Sigmoid colon (tissue), 7 donors: ENCODE data around the gene C10orf62. TPM values are rescaled to one million over a fixed set of nuclear protein-coding genes. Genes with fewer than 3 reads are reported as not detected.

Experiments used
- DNase-seq: peaks from one replicate; pipeline ENCODE4 v3.0.0-alpha.2; 2019
- H3K27ac ChIP-seq, 4 donors: fragments of 200-600 bp; sonication (generic); one replicate each; pipeline ENCODE4 v1.5.1; 2016 to 2019; ENCODE audit warnings: mild to moderate bottlenecking in 1 of 4
- H3K27me3 ChIP-seq, 3 donors: fragments of 200-600 bp; sonication (generic); one replicate each; pipeline ENCODE4 v1.5.1; 2019; ENCODE audit warnings: mild to moderate bottlenecking in 1 of 3
- H3K36me3 ChIP-seq, 4 donors: fragments of 200-600 bp; sonication (generic); one replicate each; pipeline ENCODE4 v1.5.1; 2016 to 2019
- H3K4me1 ChIP-seq, 4 donors: fragments of 200-600 bp; sonication (generic); one replicate each; pipeline ENCODE4 v1.5.1; 2017 to 2019
- H3K4me3 ChIP-seq, 4 donors: fragments of 200-600 bp; sonication (generic); one replicate each; pipeline ENCODE4 v1.5.1; 2017 to 2019; ENCODE audit warnings: mild to moderate bottlenecking in 2 of 4, moderate library complexity in 1 of 4
- H3K9me3 ChIP-seq, 4 donors: fragments of 200-600 bp in 3 of 4; sonication (generic) in 3 of 4; one replicate each; pipeline versions ENCODE4 v1.5.1 to v1.6.1; 2013 to 2019
- CTCF ChIP-seq, 4 experiments: fragments of 450-650 bp in 3 of 4; fragments of 200-600 bp in 1 of 4; IDR thresholded peaks; one replicate each; pipeline ENCODE4 v1.5.1; 2016 to 2019; ENCODE audit warnings: antibody characterized with exemption in 4 of 4, mild to moderate bottlenecking in 3 of 4, moderate library complexity in 2 of 4
- EP300 ChIP-seq, 4 donors: sonication (generic); formaldehyde crosslinking; IDR thresholded peaks; one replicate each; pipeline ENCODE4 v1.6.1; 2017; ENCODE audit warnings: antibody characterized with exemption in 4 of 4
- POLR2A ChIP-seq, 2 donors: fragments of 450-650 bp; IDR thresholded peaks; one replicate each; pipeline ENCODE4 v1.6.1; 2016; ENCODE audit warnings: antibody characterized with exemption in 2 of 2, mild to moderate bottlenecking in 2 of 2, moderate library complexity in 2 of 2
- POLR2AphosphoS5 ChIP-seq, 4 donors: sonication (generic); formaldehyde crosslinking; IDR thresholded peaks; one replicate each; pipeline ENCODE4 v1.6.1; 2017; ENCODE audit warnings: antibody characterized with exemption in 4 of 4
- WGBS, 2 donors: extraction: QIAGEN DNeasy Blood & Tissue Kit; methylation state at CpG; one replicate each; pipeline ENCODE4 v1.1.7; 2013; 5-methylcytosine and 5-hydroxymethylcytosine counted together
- intact Hi-C: fragments of 100-400 bp; cut with DNase I; formaldehyde crosslinking; loops from one replicate; pipeline ENCODE4 v1.15.1; 2023
- polyA plus RNA-seq, 3 donors: library from polyadenylated mRNA; stranded (reverse); fragments of 200-250 nt; gene quantifications; one replicate each; pipeline ENCODE4 v1.2.3, GENCODE V29; 2013
- total RNA-seq, 4 donors: library from RNA; depleted of rRNA; stranded (reverse); fragments of >200 nt; gene quantifications; one replicate each; pipeline ENCODE4 v1.1.0, GENCODE V29; 2016
- donor health status: healthy with polysubstance abuse.
- donor health status: Bipolar disorder and iron deficiency.
- donor health status: healthy.

C10orf62 gene
- total and polyA plus RNA-seq, 7 donors: not detected

- 92 to 94% methylated on average over 4 of the region's 4 CpGs for WGBS, 2 donors
- Histone ChIP-seq H3K4me1 (no peaks in the 10 kb centered on the region), H3K27ac (no peak overlapping the region)
Measured at GRCh38 chr10:97563337-97563736, 26.2 kb upstream of the C10orf62 start.

DNA sequence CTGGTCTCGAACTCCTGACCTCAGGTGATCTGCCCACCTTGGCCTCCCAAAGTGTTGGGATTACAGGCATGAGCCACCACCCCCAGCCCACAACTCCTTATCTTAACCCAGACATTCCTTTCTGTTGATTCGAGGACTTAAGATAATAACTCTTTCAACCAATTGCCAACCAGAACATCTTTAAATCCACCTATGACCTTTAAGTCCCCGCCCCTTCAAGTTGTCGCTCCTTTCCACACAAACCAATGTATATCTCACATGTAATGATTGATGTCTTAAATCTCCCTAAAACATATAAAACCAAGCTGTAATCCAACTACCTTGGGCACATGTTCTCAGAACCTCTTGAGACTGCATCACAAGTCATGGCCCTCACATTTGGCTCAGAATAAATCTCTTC is 24.7 kb upstream of the C10orf62 start:
- H3K27ac ChIP-seq: no peak overlapping the region
- H3K4me1 ChIP-seq: no peaks in the 10 kb centered on the region
- H3K4me3 ChIP-seq: no peak overlapping the region
- 90 to 91% methylated on average over 4 of the region's 4 CpGs for WGBS, 2 donors
- intact Hi-C loops: no loop called here
- no peaks in the 10 kb centered on the region for H3K9me3 ChIP-seq
- no peak for DNase-seq
- H3K27me3 ChIP-seq: no peaks in the 10 kb centered on the region
- peaks cover 0 to 20% (median 0%) of the 10 kb centered on the region in 4 donors for H3K36me3 ChIP-seq
- no peak for TF ChIP-seq POLR2A (IDR thresholded peaks at IDR 0.05)
- TF ChIP-seq CTCF (IDR thresholded peaks at IDR 0.05): no peak
- no peak for TF ChIP-seq EP300 (IDR thresholded peaks at IDR 0.05)
- TF ChIP-seq POLR2AphosphoS5 (IDR thresholded peaks at IDR 0.05): no peak

More at GRCh38 chr10:97563337-97563736, 26.2 kb upstream of the C10orf62 start:
- intact Hi-C loops: no loop called here
- Histone ChIP-seq H3K27me3 (no peaks in the 10 kb centered on the region), H3K9me3 (no peaks in the 10 kb centered on the region), H3K4me3 (no peak overlapping the region), H3K36me3 (peaks cover 0 to 8% (median 0%) of the 10 kb centered on the region in 4 donors)
- no peak for TF ChIP-seq POLR2A (IDR thresholded peaks at IDR 0.05)
- TF ChIP-seq EP300 (IDR thresholded peaks at IDR 0.05): no peak
- TF ChIP-seq CTCF (IDR thresholded peaks at IDR 0.05): no peak
- TF ChIP-seq POLR2AphosphoS5 (IDR thresholded peaks at IDR 0.05): no peak
- no peak for DNase-seq

- no peak for DNase-seq
- no peak overlapping the region for H3K27ac ChIP-seq
- 95 to 96% methylated on average over 2 of the region's 2 CpGs for WGBS, 2 donors
- H3K4me1 ChIP-seq: no peaks in the 10 kb centered on the region
- no peaks in the 10 kb centered on the region for H3K27me3 ChIP-seq
- TF ChIP-seq EP300 (IDR thresholded peaks at IDR 0.05): no peak
- no peak for TF ChIP-seq CTCF (IDR thresholded peaks at IDR 0.05)
- TF ChIP-seq POLR2AphosphoS5 (IDR thresholded peaks at IDR 0.05): no peak
- no peak for TF ChIP-seq POLR2A (IDR thresholded peaks at IDR 0.05)
- no peak overlapping the region for H3K4me3 ChIP-seq
- intact Hi-C loops: no loop called here
- no peaks in the 10 kb centered on the region for H3K9me3 ChIP-seq
- peaks cover 0 to 34% (median 5%) of the 10 kb centered on the region in 4 donors for H3K36me3 ChIP-seq
Measured at GRCh38 chr10:97566336-97566996, 23.1 kb upstream of the C10orf62 start.

DNA sequence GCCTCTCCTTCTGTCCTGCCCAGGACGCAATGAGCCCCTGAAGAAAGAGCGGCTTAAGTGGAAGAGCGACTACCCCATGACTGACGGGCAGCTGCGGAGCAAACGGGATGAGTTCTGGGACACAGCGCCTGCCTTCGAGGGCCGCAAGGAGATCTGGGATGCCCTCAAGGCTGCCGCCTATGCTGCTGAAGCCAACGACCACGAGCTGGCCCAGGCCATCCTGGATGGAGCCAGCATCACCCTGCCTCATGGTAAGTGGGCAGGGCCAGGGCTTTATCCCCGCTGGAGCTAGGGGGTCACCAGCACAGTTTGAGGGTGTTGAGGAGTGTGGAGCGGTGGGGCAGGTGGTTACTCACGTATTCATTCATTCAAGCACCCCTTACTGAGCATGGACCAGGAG is 21.6 kb upstream of the C10orf62 start:
- TF ChIP-seq POLR2A (IDR thresholded peaks at IDR 0.05): no peak
- TF ChIP-seq POLR2AphosphoS5 (IDR thresholded peaks at IDR 0.05): no peak
- TF ChIP-seq CTCF (IDR thresholded peaks at IDR 0.05): no peak
- no peak for TF ChIP-seq EP300 (IDR thresholded peaks at IDR 0.05)
- Histone ChIP-seq H3K9me3 (no peaks in the 10 kb centered on the region), H3K36me3 (peaks cover 0 to 34% (median 5%) of the 10 kb centered on the region in 4 donors), H3K4me1 (peaks cover 0 to 11% (median 9%) of the 10 kb centered on the region in 4 donors), H3K27me3 (no peaks in the 10 kb centered on the region), H3K27ac (no peak overlapping the region), H3K4me3 (no peak overlapping the region)
- no peak for DNase-seq
- intact Hi-C loops: no loop called here
- 93 to 94% methylated on average over 15 of the region's 15 CpGs for WGBS, 2 donors
